Pulmonary artery endothelial cell (primary cell): Measurements from ENCODE around the gene P2RX4. TPM values are rescaled to one million over a fixed set of nuclear protein-coding genes. Genes with fewer than 3 reads are reported as not detected.
"Not testable (repeated sequence)": the region's sequence is repeated elsewhere in the genome, so short reads cannot be mapped to it uniquely, and the experiment has no call there.

Experiments
- DNase-seq: peaks from one replicate; pipeline ENCODE4 v3.0.0-alpha.2; 2011; ENCODE audit warnings: low read depth, low spot score
- total RNA-seq: library from RNA; depleted of rRNA; stranded (reverse); fragments of >200 nt; gene quantifications from 2 replicates; pipeline ENCODE4 v1.2.3, GENCODE V29; 2014

Gene P2RX4
- total RNA-seq: 70.5 and 80.9 TPM in 2 replicates

- DNase-seq: no peak
Observed at GRCh38 chr12:121209624-121210572, at the start of gene P2RX4. P2RX4 (plus strand) TSS chr12:121210129; CDS start chr12:121210165, 36 bp downstream.

- no peak for DNase-seq
Observed at GRCh38 chr12:121162384-121162783, 47.5 kb upstream of the P2RX4 start.

GRCh38 chr12:121162985-121163384, 46.9 kb upstream of the P2RX4 start:
- no peak for DNase-seq

GRCh38 chr12:121164839-121165238, 45.1 kb upstream of the P2RX4 start:
- not testable (repeated sequence) for DNase-seq

GRCh38 chr12:121165316-121165715, 44.6 kb upstream of the P2RX4 start:
- no peak for DNase-seq

- DNase-seq: no peak
Observed at GRCh38 chr12:121166356-121166755, 43.6 kb upstream of the P2RX4 start.

GRCh38 chr12:121167232-121167820, 42.6 kb upstream of the P2RX4 start:
- DNase-seq: no peak

GRCh38 chr12:121167951-121168350, 42.0 kb upstream of the P2RX4 start:
- no peak for DNase-seq

- DNase-seq: no peak
Observed at GRCh38 chr12:121170151-121170550, 39.8 kb upstream of the P2RX4 start.

- DNase-seq: peak; percentile 45
Observed at GRCh38 chr12:121170611-121171260, 39.2 kb upstream of the P2RX4 start.

GRCh38 chr12:121172145-121172544, 37.8 kb upstream of the P2RX4 start:
- no peak for DNase-seq

GRCh38 chr12:121175383-121176119, 34.4 kb upstream of the P2RX4 start:
- no peak for DNase-seq

- no peak for DNase-seq
Observed at GRCh38 chr12:121176826-121177529, 33.0 kb upstream of the P2RX4 start.

GRCh38 chr12:121181181-121181580, 28.7 kb upstream of the P2RX4 start:
- DNase-seq: no peak

GRCh38 chr12:121182222-121182893, 27.6 kb upstream of the P2RX4 start:
- DNase-seq: no peak

- DNase-seq: no peak
Observed at GRCh38 chr12:121184425-121184824, 25.5 kb upstream of the P2RX4 start.

- no peak for DNase-seq
Observed at GRCh38 chr12:121184984-121185889, 24.7 kb upstream of the P2RX4 start.

- DNase-seq: no peak
Observed at GRCh38 chr12:121186826-121187225, 23.1 kb upstream of the P2RX4 start.

- DNase-seq: no peak
Observed at GRCh38 chr12:121187501-121187900, 22.4 kb upstream of the P2RX4 start.
